GM19043 (cell line): ENCODE data around the gene TEX2.
"Not testable (repeated sequence)": the region's sequence is repeated elsewhere in the genome, so short reads cannot be mapped to it uniquely, and the experiment has no call there.

Experiments
- ATAC-seq: cut with Tn5 transposase; IDR thresholded peaks from one replicate; pipeline ENCODE4 v1.9.1; 2021; ENCODE audit warnings: low read depth; ENCODE audit not compliant: unreplicated experiment

The TEX2 gene

DNA sequence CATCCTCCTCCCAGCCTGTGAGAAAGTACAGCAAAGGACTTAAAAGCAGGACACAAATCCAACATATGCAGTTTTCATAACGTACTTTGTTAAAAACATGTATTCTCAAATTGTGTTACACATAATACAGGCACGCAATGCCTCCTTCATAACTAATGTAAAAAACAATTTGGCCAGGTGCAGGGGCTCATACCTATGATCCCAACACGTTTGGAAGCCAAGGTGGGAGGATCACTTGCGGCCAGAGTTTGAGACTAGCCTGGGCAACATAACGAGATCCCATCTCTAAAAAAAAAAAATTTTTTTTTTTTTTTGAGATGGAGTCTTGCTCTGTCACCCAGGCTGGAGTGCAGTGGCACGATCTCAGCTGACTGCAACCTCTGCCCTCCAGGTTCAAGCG, 20.4 kb downstream of the TEX2 start:
- no peak for ATAC-seq

DNA sequence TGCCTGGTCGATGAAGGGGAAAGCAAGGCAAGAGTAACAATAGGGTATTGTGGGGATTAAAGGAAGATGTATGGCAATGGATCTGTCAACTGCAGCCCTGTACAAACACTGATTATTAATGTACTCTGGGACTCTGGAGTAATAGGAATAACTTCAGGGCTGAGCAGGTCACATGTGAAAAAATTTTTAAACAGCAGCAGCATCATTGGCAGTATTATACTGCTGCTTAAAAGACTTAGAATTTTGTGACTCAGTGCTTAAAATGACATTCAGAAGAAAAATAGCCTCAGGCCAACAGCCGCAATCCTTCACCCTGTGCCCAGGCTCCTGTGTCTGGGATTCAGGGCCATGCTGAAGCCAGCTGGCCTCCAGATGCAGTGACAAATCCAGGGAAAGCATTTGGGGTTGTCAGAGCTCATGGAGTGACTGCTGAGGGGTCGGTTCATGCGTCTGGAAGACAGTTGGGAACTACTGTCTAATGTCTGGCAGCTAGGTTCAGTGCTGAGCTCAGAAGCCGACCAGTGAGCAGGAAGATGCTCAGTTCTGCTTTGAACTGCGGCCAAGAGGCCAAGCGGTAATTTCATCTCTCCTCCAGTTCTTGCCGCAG, 22.2 kb downstream of the TEX2 start:
- no peak for ATAC-seq

DNA sequence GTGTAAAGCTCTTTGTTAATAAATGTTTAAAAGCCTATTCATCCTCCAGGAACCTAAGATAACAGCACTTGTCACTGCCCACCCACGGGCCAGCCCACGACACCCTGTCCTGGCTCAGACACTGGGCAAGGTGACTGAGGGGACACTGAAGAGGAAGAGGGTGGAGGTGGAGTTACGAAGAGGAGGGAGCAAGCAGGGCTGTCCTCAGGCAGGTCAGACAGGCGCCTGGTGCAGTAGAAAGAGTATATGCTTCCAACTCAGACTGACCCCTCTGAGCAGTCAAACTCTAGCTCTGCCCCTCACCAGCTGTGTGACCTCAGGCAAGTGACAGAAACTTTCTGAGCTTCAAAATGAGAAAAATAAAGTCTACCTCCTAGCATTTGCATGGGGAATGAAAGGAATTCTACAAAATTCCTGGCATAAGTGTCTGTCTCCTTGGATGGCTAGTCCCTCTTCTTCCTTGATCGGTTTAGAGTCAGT, 22.8 kb downstream of the TEX2 start:
- ATAC-seq: no peak

DNA sequence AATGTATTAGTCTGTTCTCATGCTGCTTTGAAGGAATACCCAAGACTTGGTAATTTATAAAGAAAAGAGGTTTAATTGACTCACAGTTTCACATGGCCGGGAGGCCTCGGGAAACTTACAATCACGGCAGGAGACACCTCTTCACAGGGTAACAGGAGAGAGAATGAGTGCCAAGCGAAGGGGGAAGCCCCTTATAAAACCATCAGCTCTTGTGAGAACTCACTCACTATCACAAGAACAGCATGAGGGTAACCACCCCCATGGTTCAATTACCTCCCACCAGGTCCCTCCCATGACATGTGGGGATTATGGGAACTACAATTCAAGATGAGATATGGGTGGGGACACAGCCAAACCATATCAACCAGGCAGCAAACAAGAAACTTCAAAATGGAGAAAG, 24.6 kb downstream of the TEX2 start:
- ATAC-seq: not testable (repeated sequence)

DNA sequence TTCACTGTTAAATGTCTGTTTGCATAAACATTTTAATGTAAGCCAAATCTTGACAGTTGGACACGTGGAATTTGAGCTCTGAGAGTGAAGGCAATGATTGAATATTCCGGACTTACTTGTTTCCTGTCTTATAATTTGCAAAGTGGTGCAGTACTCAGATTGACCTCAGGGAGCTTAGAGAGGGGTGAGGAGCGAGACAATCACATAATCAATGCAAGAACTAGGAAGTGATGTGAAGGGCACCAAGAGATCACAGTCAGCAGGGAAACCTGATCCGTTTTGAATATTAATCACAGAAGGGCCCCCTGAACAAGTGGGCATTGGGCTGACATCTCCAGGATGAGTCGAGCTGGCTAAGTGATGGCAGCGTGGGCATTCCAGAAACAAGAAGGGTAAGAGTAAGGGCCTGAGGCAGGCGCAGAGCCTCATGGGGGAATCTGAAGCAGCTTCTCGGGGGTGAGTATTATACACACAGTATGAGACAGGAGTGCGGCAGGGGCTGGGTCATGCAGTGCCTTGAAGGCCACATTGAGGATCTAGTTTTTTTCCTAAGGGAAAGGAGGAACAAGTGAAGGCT, 26.1 kb downstream of the TEX2 start:
- ATAC-seq: no peak

DNA sequence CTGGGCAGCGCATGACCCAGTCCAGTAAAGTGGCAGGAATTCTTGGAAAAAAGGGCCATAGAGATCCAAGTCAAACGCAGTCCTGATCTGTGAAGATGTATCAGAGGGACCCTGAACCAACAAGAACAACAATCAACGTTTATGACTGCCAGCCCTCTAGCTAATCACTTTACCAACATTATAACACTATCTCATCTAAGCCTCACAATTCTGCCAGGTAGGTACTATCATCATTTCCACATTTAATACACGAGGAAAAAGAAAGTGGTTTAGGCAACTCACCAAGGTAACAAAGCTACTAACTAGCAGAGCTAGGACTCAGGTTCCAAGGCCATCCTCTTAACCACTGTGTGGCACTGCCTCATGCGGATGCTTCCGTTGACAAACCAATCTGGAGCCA, 28.1 kb downstream of the TEX2 start:
- no peak for ATAC-seq

DNA sequence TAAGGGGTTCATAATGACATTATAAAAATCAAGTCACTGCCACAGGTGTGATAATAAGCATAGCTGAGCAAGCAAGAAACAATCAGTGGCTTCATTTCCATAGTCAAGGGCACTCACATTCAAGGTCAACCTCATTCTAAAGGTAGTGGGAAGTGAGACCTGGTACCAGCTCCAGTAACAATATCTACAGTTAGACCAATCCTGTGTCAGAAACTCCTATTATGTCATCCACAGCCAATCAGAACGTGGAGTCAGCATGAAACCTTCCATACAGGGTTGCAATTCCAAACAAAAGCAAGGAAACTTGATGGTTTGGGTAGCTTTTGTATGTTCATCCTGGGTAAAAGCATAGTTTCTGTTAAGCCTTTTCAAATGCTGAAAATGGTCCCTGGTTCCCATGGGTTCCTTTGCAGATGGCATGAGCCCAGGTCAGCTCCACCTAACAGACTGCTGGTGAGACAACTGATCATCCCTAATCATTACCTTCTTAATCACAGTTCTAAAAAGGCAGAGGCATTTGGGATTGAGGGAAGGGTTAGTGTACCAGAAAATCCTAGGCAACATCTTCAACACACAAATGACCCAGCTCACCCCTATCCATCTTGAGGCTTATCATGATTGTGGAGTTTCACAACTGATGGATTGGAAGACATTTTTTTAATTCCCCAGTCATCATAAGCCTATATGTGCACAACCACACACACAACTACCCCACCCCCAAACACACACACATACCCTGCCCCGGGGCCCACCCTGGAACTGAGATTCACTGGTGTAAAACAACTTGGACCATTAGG, 30.4 kb downstream of the TEX2 start:
- no peak for ATAC-seq

DNA sequence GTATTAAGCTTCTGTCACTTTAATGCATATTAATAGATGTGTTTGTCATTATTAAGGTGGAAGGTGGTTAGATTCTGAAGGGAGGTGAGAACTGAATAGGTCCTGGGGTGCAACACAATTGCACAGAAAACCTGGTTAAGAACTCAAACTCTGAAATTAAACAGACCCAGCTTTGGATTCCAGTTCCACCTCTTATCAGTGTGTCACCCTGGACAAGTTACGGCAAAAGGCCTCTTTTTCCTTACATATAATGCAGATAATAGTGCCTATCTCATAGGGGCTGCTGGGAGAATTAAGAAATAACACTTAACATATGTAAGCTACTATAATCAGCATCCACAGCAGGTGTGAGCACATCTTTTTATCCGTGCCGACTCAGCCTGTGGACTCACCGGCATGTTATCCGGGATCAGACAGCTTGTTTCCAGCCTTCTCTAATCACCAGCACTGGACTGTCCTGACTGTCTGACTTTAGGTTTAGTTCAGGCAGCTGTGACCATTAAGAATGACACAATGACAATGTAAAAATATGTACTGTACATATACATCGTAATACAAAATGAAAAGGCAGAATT, 31.4 kb downstream of the TEX2 start:
- ATAC-seq: no peak

DNA sequence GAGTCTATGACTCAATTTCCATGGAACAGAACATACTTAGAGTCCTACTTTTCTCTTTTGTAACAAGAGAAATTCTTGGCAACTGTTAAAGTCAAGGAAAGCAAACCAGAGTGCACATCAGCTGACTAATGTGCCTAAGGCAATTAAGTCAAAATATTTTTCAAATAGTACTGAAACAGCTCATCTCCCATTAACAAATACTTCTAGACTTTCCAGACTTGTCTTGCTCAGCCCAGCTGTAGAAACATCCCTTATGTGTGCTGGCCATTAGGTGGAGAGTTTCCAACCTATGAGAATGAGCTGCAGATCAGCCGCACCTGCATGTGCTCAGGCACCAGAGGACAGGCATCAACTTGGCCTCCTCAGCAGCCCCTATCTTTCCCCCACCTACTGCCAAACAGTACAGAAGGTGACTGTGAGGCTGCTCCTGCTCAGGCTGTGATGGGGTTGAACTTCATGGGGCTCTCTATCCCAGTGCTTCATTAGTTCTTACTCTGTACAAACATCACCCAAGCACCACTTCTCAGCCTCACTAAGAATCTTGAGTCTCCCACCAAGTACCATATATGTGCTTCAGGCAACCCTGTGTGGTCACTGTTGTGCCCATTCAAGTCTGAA, 32.2 kb downstream of the TEX2 start:
- no peak for ATAC-seq

DNA sequence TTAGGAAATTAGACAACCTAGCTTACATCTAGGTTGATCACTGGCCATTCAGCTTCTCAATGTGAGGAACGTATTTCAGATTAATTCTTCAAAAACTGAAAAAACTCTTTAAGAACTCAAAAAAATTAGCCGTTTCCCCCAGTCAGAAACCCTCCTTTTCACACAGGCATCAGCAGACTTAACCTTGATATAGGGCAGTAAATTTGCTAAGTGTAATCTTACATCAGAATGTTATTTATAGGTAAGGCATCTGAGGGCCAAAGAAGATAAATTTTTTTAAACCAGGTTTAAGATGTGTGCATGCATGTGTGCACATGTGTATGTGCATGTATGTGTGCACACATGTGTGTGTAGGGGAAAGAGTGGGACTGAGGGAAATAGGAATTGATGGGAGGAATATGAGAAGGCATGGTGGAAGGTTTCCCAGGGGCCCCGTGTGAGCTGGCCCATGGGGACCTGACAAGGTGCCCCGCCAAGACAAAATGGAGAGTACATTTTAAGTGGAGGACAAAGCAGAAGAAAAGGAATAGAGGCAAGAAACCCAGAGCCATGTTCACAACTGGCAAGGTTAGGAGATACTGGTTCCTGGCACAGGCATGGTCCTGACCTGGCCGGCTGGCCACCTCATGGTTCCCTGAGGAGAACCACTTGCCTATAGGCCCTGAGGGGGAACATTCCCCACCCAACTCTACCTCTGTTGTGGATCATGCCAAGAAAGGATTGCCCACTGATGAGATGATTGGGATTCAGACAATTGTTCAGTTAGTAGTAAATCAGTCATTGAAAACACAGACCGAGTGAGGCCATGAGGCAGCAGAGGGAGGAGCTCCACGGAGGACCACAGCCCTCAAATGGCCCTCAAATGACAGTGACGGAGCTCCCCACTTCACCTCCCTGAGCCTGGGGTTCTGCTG, 33.0 kb downstream of the TEX2 start:
- ATAC-seq: no peak

DNA sequence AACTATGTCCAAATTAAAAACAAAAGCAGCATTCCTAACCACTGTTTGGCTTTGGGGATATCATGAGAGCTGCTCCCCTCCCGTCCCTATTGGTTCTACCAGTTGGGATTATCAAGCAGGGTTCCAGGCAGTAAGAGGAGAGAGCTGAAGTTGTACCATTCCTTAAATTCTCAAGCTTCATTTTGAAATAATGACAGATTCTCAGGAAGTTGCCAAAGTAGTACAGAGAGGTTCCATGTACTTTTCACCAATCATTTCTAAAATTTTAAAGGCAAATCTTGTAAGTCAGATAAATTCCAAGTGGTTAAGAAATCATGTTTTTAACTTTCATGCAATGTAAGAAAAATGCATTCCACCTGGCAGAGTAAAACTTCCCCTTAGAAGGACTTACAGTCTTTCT, 36.9 kb downstream of the TEX2 start:
- ATAC-seq: no peak

DNA sequence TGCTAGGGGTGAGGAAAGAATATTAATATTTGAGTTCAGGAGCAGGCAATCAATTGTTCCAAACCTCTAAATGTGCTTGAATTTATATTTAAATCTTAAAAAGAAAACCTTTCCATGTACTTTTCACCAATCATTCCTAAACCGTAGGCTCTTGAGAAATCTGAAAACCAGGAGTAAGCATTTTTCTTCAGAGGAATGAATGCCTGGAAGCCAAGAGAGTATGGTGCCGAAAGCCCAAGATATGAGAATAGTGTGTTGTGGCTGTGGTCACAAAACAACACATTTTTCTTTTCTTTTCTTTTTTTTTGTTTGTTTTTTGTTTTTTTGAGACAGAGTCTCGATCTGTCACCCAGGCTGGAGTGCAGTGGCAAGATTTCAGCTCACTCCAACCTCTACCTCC, 37.6 kb downstream of the TEX2 start:
- no peak for ATAC-seq

DNA sequence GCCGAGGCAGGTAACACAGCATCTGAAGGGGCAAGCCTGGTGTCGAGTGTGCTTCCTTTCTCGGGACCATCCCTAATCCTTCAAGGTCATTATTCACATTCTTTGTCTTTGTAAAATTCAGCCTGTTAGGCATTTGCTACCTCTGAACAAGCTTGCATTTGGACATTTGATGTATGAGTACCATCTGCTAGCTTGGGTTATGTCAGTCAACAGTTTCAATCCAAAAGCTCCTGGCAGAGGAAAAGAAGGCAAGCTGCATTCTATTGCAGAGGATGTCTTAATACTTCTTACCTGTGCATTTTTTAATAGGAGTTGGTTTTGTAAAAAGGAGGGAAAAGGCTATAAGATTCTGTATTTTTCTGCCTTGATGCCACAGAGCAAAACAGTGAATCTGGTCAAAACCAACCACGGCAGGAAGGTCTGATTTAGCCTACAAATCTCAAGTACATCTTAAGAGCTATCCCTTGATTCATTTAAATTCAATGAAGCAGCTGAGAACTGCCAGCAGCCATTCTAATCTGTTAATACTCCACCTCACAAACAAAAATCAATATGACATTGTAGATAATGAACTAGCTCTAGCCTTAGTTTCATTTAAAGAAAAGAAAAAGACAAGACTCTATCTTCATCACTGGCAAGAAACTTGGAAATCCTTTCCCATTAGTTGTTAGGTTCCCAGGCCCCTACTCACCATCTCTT, 39.0 kb downstream of the TEX2 start:
- ATAC-seq: no peak

DNA sequence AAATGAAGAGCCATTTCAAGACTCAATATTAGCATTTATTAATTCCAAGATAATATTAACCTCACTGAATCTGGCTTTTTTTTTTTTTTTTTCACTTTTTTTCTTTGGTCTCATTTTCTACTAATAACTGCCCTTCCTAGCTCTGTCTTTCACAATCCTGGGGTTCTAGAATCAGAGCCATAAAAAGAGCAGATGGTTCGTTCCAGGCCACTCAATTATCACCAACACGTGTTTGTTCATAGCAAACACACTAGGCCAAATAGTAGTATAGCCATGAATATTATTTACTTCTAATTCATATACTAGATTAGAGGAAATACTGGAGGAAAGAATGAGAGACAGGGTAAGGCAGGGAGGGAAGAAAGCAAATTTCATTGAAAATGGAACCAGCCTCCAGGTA, 39.8 kb downstream of the TEX2 start:
- ATAC-seq: no peak

DNA sequence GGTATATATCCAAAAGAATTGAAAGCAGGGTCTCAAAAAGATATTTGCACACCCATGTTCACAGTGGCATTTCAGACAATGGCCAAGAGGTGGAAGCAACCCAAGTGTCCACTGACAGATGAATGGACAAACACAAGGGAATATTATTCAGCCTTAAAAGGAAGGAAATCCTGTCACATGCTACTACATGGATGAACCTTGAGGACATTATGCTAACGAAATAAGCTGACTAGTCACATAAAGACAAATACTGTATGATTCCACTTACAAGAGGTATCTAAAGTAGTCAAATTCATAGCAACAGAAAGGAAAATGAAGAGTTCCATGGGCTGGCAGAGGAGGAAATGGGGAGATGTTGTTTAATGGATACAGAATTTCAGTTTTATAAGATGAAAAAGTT, 41.4 kb downstream of the TEX2 start:
- no peak for ATAC-seq

DNA sequence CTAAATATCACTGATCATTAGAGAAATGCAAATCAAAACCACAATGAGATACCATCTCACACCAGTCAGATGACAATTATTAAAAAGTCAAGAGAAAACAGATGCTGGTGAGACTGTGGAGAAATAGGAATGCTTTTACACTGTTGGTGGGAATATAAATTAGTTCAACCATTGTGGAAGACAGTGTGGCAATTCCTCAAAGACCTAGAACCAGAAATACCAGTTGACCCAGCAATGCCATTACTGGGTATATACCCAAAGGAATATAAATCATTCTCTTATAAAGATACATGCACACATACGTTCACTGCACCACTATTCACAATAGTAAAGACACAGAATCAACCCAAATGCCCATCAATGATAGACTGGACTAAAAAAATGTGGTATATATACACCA, 42.5 kb downstream of the TEX2 start:
- not testable (repeated sequence) for ATAC-seq

DNA sequence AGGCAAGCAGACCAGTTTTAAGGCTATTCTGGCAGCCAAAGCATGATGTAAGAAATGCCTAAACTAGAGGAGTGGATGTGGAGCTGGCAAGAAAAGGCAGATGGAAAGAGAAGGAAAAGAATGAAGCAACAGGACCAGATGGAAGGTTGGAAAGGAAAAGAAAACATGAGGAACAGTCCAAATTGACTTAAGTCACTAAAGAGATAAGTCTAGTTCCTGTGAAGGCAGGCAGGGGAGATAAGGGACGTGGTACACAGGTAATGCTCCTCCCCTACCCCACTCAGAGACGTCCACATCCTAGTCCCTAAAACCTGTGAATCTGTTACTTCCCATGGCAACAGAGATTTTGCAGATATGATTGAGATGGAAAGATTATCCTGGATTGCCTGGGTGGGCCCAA, 43.5 kb downstream of the TEX2 start:
- no peak for ATAC-seq

DNA sequence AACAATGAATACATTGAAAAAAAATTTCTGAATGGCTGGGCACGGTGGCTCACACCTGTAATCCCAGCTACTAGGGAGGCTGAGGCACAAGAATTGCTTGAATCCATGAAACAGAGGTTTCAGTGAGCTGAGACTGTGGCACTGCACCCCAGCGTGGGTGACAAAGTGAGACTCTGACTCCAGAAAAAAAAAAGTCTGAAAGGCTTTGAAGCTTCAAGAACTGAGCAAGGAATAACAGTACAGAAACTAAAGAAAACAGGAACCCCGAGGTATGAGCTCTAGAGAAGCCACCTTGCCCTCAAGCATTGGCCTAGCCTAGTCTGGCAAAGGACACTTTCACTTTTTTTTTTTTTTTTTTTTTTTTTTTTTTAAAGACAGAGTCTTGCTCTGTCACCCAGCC, 45.0 kb downstream of the TEX2 start:
- ATAC-seq: peak; percentile 65

DNA sequence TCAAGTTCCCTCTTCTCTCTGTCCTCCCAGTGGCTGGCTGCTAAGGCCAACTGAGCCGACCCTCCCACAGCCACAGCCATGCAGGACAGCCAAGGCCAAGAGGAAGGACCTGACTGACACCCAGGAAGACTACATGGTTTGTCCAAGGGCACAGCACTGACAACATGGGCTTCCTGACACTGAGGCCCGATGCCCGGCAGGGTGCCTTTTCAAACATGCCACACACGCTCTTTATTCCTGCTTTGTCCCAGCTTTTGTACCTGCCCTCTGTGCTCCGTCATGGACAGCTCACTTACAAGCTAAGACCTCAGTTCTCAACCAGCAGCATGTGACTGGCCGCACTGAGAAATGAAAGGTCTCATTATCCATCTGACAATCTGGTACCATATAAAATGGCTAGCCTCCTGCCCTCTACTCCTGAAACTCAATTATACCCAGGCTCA, 45.8 kb downstream of the TEX2 start:
- ATAC-seq: no peak
